Activated CD4-positive, alpha-beta T cell treated with anti-CD3 and anti-CD28 coated beads, Interleukin-2, amount 50 U/mL, for 48 hours (primary cell): Measurements from ENCODE around the gene TNFSF10.

ENCODE experiments used
- DNase-seq, 2 experiments: peaks; one replicate each; pipeline ENCODE4 v3.0.0-alpha.2; 2020

The TNFSF10 gene

GRCh38 chr3:172516318-172517214 lies 6.7 kb downstream of the TNFSF10 start:
- peak in 1 of 2 experiments; percentile 46 for DNase-seq

GRCh38 chr3:172515130-172515918 lies 7.9 kb downstream of the TNFSF10 start:
- DNase-seq: no peak

- DNase-seq: no peak
These were observed 8.6 kb downstream of the TNFSF10 start for GRCh38 chr3:172514678-172515077.

GRCh38 chr3:172513488-172513887 lies 9.7 kb downstream of the TNFSF10 start:
- DNase-seq: no peak

- peak; percentile 79 to 83 for DNase-seq
These were observed 11.2 kb downstream of the TNFSF10 start for GRCh38 chr3:172511783-172512762.

GRCh38 chr3:172506094-172506493 lies 17.1 kb downstream of the TNFSF10 start:
- no peak for DNase-seq

GRCh38 chr3:172501540-172501939 lies 21.7 kb downstream of the TNFSF10 start:
- DNase-seq: no peak

GRCh38 chr3:172490198-172490669 lies 33.0 kb downstream of the TNFSF10 start:
- peak; percentile 84 to 88 for DNase-seq

- no peak for DNase-seq
These were observed 45.1 kb downstream of the TNFSF10 start for GRCh38 chr3:172478116-172478515.

- DNase-seq: no peak
These were observed 46.9 kb downstream of the TNFSF10 start for GRCh38 chr3:172476347-172476746.

GRCh38 chr3:172475703-172476102 lies 47.5 kb downstream of the TNFSF10 start:
- DNase-seq: no peak

GRCh38 chr3:172471903-172472302 lies 51.3 kb downstream of the TNFSF10 start:
- no peak for DNase-seq

- no peak for DNase-seq
These were observed 52.6 kb downstream of the TNFSF10 start for GRCh38 chr3:172470588-172470987.

GRCh38 chr3:172467170-172467824 lies 55.9 kb downstream of the TNFSF10 start:
- no peak for DNase-seq

GRCh38 chr3:172466553-172467130 lies 56.6 kb downstream of the TNFSF10 start:
- DNase-seq: no peak

- DNase-seq: no peak
These were observed 57.9 kb downstream of the TNFSF10 start for GRCh38 chr3:172465281-172465680.

- DNase-seq: no peak
These were observed 58.9 kb downstream of the TNFSF10 start for GRCh38 chr3:172464306-172464705.

- DNase-seq: no peak
These were observed 61.6 kb downstream of the TNFSF10 start for GRCh38 chr3:172461530-172462138.

- no peak for DNase-seq
These were observed 66.8 kb downstream of the TNFSF10 start for GRCh38 chr3:172456404-172456803.
